Lung (tissue), 12 donors: Measurements from ENCODE around the gene ABCA1. TPM values are rescaled to one million over a fixed set of nuclear protein-coding genes. Genes with fewer than 3 reads are reported as not detected.
A peak's percentile ranks its signal among the peaks of the same experiment; 100 is the strongest.

Experiments
- ATAC-seq: fragments of 200-7000 bp; cut with Tn5 transposase; one replicate; pipeline ENCODE4 v1.9.1; 2020; ENCODE audit warnings: moderate number of reproducible peaks; ENCODE audit not compliant: insufficient read depth, low FRiP score
- DNase-seq, 3 donors: peaks; one replicate each; pipeline ENCODE4 v3.0.0-alpha.2; 2013 to 2017
- H3K27ac ChIP-seq, 2 donors: one replicate each; pipeline ENCODE4 v1.5.1; 2013; ENCODE audit warnings: mild to moderate bottlenecking in 2 of 2, moderate library complexity in 2 of 2, control low read depth in 1 of 2, inconsistent platforms in 1 of 2, low read depth in 1 of 2, low read length in 1 of 2
- H3K27me3 ChIP-seq, 3 donors: one replicate each; pipeline ENCODE4 v1.5.1; 2013; ENCODE audit warnings: low read length in 2 of 3; ENCODE audit not compliant: control insufficient read depth in 3 of 3, insufficient read depth in 3 of 3
- H3K36me3 ChIP-seq, 4 donors: one replicate each; pipeline ENCODE4 v1.5.1; 2013; ENCODE audit warnings: low read length in 4 of 4, mild to moderate bottlenecking in 1 of 4, moderate library complexity in 1 of 4; ENCODE audit not compliant: control insufficient read depth in 4 of 4, insufficient read depth in 4 of 4
- H3K4me1 ChIP-seq, 5 donors: one replicate each; pipeline ENCODE4 v1.5.1; 2013; ENCODE audit warnings: low read length in 5 of 5, mild to moderate bottlenecking in 2 of 5, moderate library complexity in 1 of 5; ENCODE audit not compliant: control insufficient read depth in 5 of 5, insufficient read depth in 5 of 5
- H3K4me3 ChIP-seq: one replicate; pipeline ENCODE4 v1.5.1; 2013; ENCODE audit warnings: mild to moderate bottlenecking, control low read depth, moderate library complexity
- H3K9ac ChIP-seq, 2 donors: one replicate each; pipeline ENCODE4 v1.5.1; 2013; ENCODE audit warnings: low read length in 2 of 2, control low read depth in 1 of 2; ENCODE audit not compliant: insufficient read depth in 1 of 2
- H3K9me3 ChIP-seq, 4 donors: one replicate each; pipeline ENCODE4 v1.5.1; 2013; ENCODE audit warnings: low read length in 3 of 4, mild to moderate bottlenecking in 1 of 4, moderate library complexity in 1 of 4; ENCODE audit not compliant: control insufficient read depth in 4 of 4, insufficient read depth in 3 of 4
- WGBS, 2 donors: extraction: QIAGEN DNeasy Blood & Tissue Kit; methylation state at CpG; one replicate each; pipeline ENCODE4 v1.1.7; 2013; 5-methylcytosine and 5-hydroxymethylcytosine counted together
- polyA plus RNA-seq, 2 donors: library from polyadenylated mRNA; stranded (reverse); fragments of 200-250 nt; gene quantifications; one replicate each; pipeline ENCODE4 v1.2.1, GENCODE V29; 2013
- total RNA-seq, 2 donors: library from RNA; depleted of rRNA in 1 of 2; stranded (reverse); fragments of >200 nt in 1 of 2; gene quantifications; one replicate each; pipeline ENCODE4 v1.2.1, GENCODE V29; 2014 to 2021
- TF ChIP-seq, protein P1 (sequence below): IDR thresholded peaks from 2 replicates; pipeline ENCODE4 v1.5.1; 2012; ENCODE audit warnings: mild to moderate bottlenecking; ENCODE audit errors: control extremely low read depth, extremely low read depth
- donor health status: control.
- donor health status: control.
- donor health status: Bipolar disorder and iron deficiency.
- donor health status: healthy.
- donor health status: DM: yes; HTN: yes; CAD: no.

The ABCA1 gene
- total and polyA plus RNA-seq, 4 donors = 5.4 to 140 (median 16.8) TPM

DNA sequence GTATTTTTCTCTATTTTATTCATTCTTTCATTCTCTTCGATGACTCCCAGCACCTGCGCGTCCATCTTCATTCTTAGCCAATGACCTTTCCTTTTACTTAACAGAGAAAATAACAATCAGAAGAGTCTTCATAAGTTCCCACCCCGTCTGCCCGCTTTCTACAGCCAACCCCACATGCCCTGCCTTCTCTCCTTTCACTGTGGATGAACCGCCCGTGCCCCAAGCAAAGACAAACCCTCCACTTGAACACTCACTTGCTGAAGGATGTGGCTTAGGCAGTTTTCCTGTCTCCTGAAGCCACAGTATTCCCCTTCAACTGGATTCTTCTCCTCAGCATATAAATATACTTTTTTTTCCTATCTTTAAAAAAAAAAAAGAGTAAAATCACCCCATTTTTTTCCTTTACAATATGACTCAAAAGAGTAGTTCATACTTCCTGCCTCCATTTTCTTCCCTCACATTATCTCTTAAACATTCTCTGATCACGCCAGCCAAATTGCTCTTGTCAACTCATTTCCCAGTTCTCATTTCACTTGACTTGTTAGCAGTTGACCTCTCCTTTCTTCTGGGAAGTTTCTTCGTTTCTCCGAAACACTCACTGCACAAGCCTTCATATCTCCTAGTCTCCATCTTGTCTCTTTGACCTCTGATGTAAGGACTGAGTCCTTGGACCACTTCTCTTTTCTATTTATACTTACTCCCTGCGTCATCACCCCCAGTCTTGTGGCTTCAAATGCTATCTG, 153.0 kb downstream of the ABCA1 start:
- peaks cover 0 to 2% (median 0%) of the 10 kb centered on the region in 4 donors for H3K9me3 ChIP-seq
- H3K27ac ChIP-seq = peak overlapping the region; percentile 33 to 94
- ATAC-seq (peak; percentile 29), DNase-seq (no peak)
- no peaks in the 10 kb centered on the region for H3K27me3 ChIP-seq
- peaks cover 0 to 11% (median under 1%) of the 10 kb centered on the region in 4 donors for H3K36me3 ChIP-seq
- 82 to 87% methylated on average over 11 of the region's 11 CpGs for whole genome bisulfite sequencing, 2 donors
- H3K9ac ChIP-seq = no peak overlapping the region
- TF ChIP-seq, protein P1, sequence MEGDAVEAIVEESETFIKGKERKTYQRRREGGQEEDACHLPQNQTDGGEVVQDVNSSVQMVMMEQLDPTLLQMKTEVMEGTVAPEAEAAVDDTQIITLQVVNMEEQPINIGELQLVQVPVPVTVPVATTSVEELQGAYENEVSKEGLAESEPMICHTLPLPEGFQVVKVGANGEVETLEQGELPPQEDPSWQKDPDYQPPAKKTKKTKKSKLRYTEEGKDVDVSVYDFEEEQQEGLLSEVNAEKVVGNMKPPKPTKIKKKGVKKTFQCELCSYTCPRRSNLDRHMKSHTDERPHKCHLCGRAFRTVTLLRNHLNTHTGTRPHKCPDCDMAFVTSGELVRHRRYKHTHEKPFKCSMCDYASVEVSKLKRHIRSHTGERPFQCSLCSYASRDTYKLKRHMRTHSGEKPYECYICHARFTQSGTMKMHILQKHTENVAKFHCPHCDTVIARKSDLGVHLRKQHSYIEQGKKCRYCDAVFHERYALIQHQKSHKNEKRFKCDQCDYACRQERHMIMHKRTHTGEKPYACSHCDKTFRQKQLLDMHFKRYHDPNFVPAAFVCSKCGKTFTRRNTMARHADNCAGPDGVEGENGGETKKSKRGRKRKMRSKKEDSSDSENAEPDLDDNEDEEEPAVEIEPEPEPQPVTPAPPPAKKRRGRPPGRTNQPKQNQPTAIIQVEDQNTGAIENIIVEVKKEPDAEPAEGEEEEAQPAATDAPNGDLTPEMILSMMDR = no peak
- H3K4me3 ChIP-seq = no peak overlapping the region
- H3K4me1 ChIP-seq = peaks cover 0 to 24% (median 0%) of the 10 kb centered on the region in 5 donors

DNA sequence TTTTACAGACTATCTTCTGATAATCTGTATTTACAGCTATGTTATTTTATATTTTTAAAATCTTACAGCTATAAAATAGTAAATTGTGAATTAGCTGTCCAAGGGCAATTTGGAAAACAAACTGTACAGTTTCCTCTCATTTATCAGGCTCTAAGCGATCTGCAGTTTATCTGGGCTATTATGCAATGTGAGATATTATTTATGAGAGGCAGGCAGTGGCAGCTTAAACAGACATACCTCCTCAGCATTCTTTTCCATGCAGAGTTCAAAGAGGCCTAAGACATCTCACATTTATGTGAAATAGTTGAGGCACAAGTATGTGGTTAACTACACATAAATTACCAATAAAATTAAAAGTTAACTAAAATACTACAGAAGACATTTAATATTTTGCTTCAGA, 153.8 kb downstream of the ABCA1 start:
- H3K36me3 ChIP-seq = peaks cover 0 to 11% (median under 1%) of the 10 kb centered on the region in 4 donors
- peak overlapping the region in 1 of 2 donors; percentile 66 for H3K27ac ChIP-seq
- peaks cover 0 to 24% (median 0%) of the 10 kb centered on the region in 5 donors for H3K4me1 ChIP-seq
- H3K9me3 ChIP-seq = peaks cover 0 to 2% (median 0%) of the 10 kb centered on the region in 4 donors
- H3K27me3 ChIP-seq = no peaks in the 10 kb centered on the region
- H3K4me3 ChIP-seq = no peak overlapping the region
- WGBS, 2 donors = 60 to 61% methylated on average over 1 of the region's 1 CpG
- no peak for ATAC-seq
- no peak for DNase-seq
- no peak overlapping the region for H3K9ac ChIP-seq
- TF ChIP-seq, protein P1 = no peak

GRCh38 chr9:104772714-104773510, 155.0 kb downstream of the ABCA1 start:
- Histone ChIP-seq H3K4me3 (no peak overlapping the region), H3K27me3 (no peaks in the 10 kb centered on the region), H3K9ac (no peak overlapping the region), H3K36me3 (peaks cover 0 to 7% (median 2%) of the 10 kb centered on the region in 4 donors), H3K27ac (peak overlapping the region in 1 of 2 donors; percentile 72), H3K9me3 (peaks cover 0 to 2% (median 0%) of the 10 kb centered on the region in 4 donors), H3K4me1 (peaks cover 0 to 18% (median 0%) of the 10 kb centered on the region in 5 donors)
- ATAC-seq (no peak), DNase-seq (no peak)
- TF ChIP-seq, protein P1 = no peak
- WGBS, 2 donors = 70 to 73% methylated on average over 5 of the region's 5 CpGs
